GM18867 (cell line): Measurements from ENCODE around the gene CDR2.
"Not testable (repeated sequence)": the region's sequence is repeated elsewhere in the genome, so short reads cannot be mapped to it uniquely, and the experiment has no call there.

Source experiments
- ATAC-seq: cut with Tn5 transposase; IDR thresholded peaks from one replicate; pipeline ENCODE4 v1.9.1; 2021; ENCODE audit warnings: mild to moderate bottlenecking, moderate library complexity; ENCODE audit not compliant: unreplicated experiment

CDR2 gene

GRCh38 chr16:22374311-22375116, at the start of gene CDR2:
Gene CDR2 (minus strand): TSS chr16:22374619. CDS start chr16:22374309, 310 bp downstream.
- ATAC-seq: peak; percentile 88

- ATAC-seq: no peak
Observed at GRCh38 chr16:22423716-22424115, 49.3 kb upstream of the CDR2 start.

GRCh38 chr16:22421136-22421535, 46.7 kb upstream of the CDR2 start:
- no peak for ATAC-seq

- no peak for ATAC-seq
Observed at GRCh38 chr16:22420606-22421135, 46.3 kb upstream of the CDR2 start.

- no peak for ATAC-seq
Observed at GRCh38 chr16:22419908-22420307, 45.5 kb upstream of the CDR2 start.

- no peak for ATAC-seq
Observed at GRCh38 chr16:22418826-22419225, 44.4 kb upstream of the CDR2 start.

- ATAC-seq: not testable (repeated sequence)
Observed at GRCh38 chr16:22417798-22418197, 43.4 kb upstream of the CDR2 start.

GRCh38 chr16:22417019-22417418, 42.6 kb upstream of the CDR2 start:
- ATAC-seq: no peak

GRCh38 chr16:22413819-22414218, 39.4 kb upstream of the CDR2 start:
- ATAC-seq: no peak

- ATAC-seq: no peak
Observed at GRCh38 chr16:22407486-22407885, 33.1 kb upstream of the CDR2 start.

GRCh38 chr16:22402191-22402590, 27.8 kb upstream of the CDR2 start:
- no peak for ATAC-seq

GRCh38 chr16:22400900-22401299, 26.5 kb upstream of the CDR2 start:
- no peak for ATAC-seq

GRCh38 chr16:22397931-22398330, 23.5 kb upstream of the CDR2 start:
- no peak for ATAC-seq

- no peak for ATAC-seq
Observed at GRCh38 chr16:22397464-22397863, 23.0 kb upstream of the CDR2 start.

- ATAC-seq: no peak
Observed at GRCh38 chr16:22395960-22396359, 21.5 kb upstream of the CDR2 start.

GRCh38 chr16:22394121-22394520, 19.7 kb upstream of the CDR2 start:
- ATAC-seq: no peak

GRCh38 chr16:22388101-22388644, 13.8 kb upstream of the CDR2 start:
- no peak for ATAC-seq

- ATAC-seq: no peak
Observed at GRCh38 chr16:22386976-22387375, 12.6 kb upstream of the CDR2 start.

GRCh38 chr16:22385196-22385595, 10.8 kb upstream of the CDR2 start:
- ATAC-seq: no peak

GRCh38 chr16:22383827-22384226, 9.4 kb upstream of the CDR2 start:
- ATAC-seq: no peak

- ATAC-seq: no peak
Observed at GRCh38 chr16:22381392-22381791, 7.0 kb upstream of the CDR2 start.

- no peak for ATAC-seq
Observed at GRCh38 chr16:22380529-22380928, 6.1 kb upstream of the CDR2 start.
